GM12878 (cell line): Measurements from ENCODE around the gene EYA2.

Experiments used
- E2F8 ChIP-seq: fragments of 450-650 bp; IDR thresholded peaks from 2 replicates; pipeline ENCODE4 v1.6.1; 2018; ENCODE audit warnings: mild to moderate bottlenecking, low read depth, moderate library complexity; ENCODE audit not compliant: partially characterized antibody
- EP300 ChIP-seq, 2 experiments: fragments of 150-350 bp in 1 of 2; IDR thresholded peaks; 2 replicates each; pipeline ENCODE4 v1.6.1; 2011 to 2012; ENCODE audit warnings: low read depth in 2 of 2, low read length in 2 of 2, borderline replicate concordance in 1 of 2, improper control_type of control experiment in 1 of 2, inconsistent platforms in 1 of 2; ENCODE audit not compliant: control insufficient read depth in 1 of 2
- TAF1 ChIP-seq: IDR thresholded peaks from 2 replicates; pipeline ENCODE4 v1.6.1; 2011; ENCODE audit warnings: mild to moderate bottlenecking, low read depth, low read length, borderline replicate concordance
- ZNF24 ChIP-seq: fragments of 450-650 bp; IDR thresholded peaks from 2 replicates; pipeline ENCODE4 v1.6.1; 2017; ENCODE audit warnings: antibody characterized with exemption, mild to moderate bottlenecking
- ZZZ3 ChIP-seq: IDR thresholded peaks from 2 replicates; pipeline ENCODE4 v1.6.1; 2011; ENCODE audit warnings: low read depth; ENCODE audit not compliant: control insufficient read depth, insufficient read length
- TF ChIP-seq, protein P1 (sequence below), 3 experiments: IDR thresholded peaks in 2 of 3; conservative IDR thresholded peaks in 1 of 3; 2 replicates each; pipeline ENCODE4 v1.5.1; 2011; ENCODE audit warnings: low read depth in 3 of 3, low read length in 3 of 3, mild to moderate bottlenecking in 3 of 3, control low read depth in 2 of 3, moderate library complexity in 2 of 3, inconsistent platforms in 1 of 3, mixed read lengths in 1 of 3; ENCODE audit not compliant: control insufficient read depth in 2 of 3, insufficient read depth in 1 of 3; ENCODE audit errors: extremely low read depth in 1 of 3
- TF ChIP-seq, protein P2 (sequence below): IDR thresholded peaks from 2 replicates; pipeline ENCODE4 v1.6.1; 2012; ENCODE audit warnings: low read depth, low read length, improper control_type of control experiment

GRCh38 chr20:46941404-46941803 is 46.8 kb downstream of the EYA2 start:
- no peak for TF ChIP-seq EP300 (IDR thresholded peaks at IDR 0.05; ENCODE audit: borderline replicate concordance in 1 of 2, control insufficient read depth in 1 of 2, low read depth in 2 of 2, low read length in 2 of 2)
- TF ChIP-seq, protein P1, sequence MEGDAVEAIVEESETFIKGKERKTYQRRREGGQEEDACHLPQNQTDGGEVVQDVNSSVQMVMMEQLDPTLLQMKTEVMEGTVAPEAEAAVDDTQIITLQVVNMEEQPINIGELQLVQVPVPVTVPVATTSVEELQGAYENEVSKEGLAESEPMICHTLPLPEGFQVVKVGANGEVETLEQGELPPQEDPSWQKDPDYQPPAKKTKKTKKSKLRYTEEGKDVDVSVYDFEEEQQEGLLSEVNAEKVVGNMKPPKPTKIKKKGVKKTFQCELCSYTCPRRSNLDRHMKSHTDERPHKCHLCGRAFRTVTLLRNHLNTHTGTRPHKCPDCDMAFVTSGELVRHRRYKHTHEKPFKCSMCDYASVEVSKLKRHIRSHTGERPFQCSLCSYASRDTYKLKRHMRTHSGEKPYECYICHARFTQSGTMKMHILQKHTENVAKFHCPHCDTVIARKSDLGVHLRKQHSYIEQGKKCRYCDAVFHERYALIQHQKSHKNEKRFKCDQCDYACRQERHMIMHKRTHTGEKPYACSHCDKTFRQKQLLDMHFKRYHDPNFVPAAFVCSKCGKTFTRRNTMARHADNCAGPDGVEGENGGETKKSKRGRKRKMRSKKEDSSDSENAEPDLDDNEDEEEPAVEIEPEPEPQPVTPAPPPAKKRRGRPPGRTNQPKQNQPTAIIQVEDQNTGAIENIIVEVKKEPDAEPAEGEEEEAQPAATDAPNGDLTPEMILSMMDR (IDR thresholded peaks at IDR 0.05 in 2 of 3, conservative IDR thresholded peaks at IDR 0.05 in 1 of 3; ENCODE audit: control insufficient read depth in 2 of 3, extremely low read depth in 1 of 3, insufficient read depth in 1 of 3, low read depth in 3 of 3, low read length in 3 of 3): no peak
- no peak for TF ChIP-seq ZZZ3
- TF ChIP-seq, protein P2, sequence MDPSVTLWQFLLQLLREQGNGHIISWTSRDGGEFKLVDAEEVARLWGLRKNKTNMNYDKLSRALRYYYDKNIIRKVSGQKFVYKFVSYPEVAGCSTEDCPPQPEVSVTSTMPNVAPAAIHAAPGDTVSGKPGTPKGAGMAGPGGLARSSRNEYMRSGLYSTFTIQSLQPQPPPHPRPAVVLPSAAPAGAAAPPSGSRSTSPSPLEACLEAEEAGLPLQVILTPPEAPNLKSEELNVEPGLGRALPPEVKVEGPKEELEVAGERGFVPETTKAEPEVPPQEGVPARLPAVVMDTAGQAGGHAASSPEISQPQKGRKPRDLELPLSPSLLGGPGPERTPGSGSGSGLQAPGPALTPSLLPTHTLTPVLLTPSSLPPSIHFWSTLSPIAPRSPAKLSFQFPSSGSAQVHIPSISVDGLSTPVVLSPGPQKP: no peak
- no peak for TF ChIP-seq TAF1
- no peak for TF ChIP-seq ZNF24
- TF ChIP-seq E2F8: no peak
